Central memory CD8-positive, alpha-beta T cell (primary cell): ENCODE measurements around the gene P2RY2.

Experiments used
- ATAC-seq: fragments of 150-1000 bp; cut with Tn5 transposase; replicated peaks from 2 replicates; pipeline ENCODE4 v1.10.0; 2022; ENCODE audit warnings: mild to moderate bottlenecking, moderate FRiP score, moderate number of reproducible peaks; ENCODE audit not compliant: poor library complexity, severe bottlenecking; ENCODE audit errors: extremely low read depth
- DNase-seq, 2 donors: peaks; one replicate each; pipeline ENCODE4 v3.0.0; 2021; ENCODE audit warnings: low spot score in 2 of 2
- H3K27ac Mint-ChIP-seq: one replicate; pipeline ENCODE4 v1.8.0; 2022; ENCODE audit warnings: low read depth, mild to moderate bottlenecking, moderate library complexity, mixed read lengths
- H3K27me3 Mint-ChIP-seq: one replicate; pipeline ENCODE4 v1.8.0; 2022; ENCODE audit warnings: mixed read lengths
- H3K36me3 Mint-ChIP-seq: one replicate; pipeline ENCODE4 v1.8.0; 2022; ENCODE audit warnings: mild to moderate bottlenecking, moderate library complexity, mixed read lengths; ENCODE audit not compliant: insufficient read depth
- H3K4me1 Mint-ChIP-seq: one replicate; pipeline ENCODE4 v1.8.0; 2022; ENCODE audit warnings: mixed read lengths
- H3K4me3 Mint-ChIP-seq: one replicate; pipeline ENCODE4 v1.8.0; 2022; ENCODE audit warnings: mild to moderate bottlenecking, moderate library complexity, mixed read lengths
- H3K9me3 Mint-ChIP-seq: one replicate; pipeline ENCODE4 v1.8.0; 2022; ENCODE audit warnings: mixed read lengths

Gene P2RY2

GRCh38 chr11:73249304-73249703 is 31.2 kb downstream of the P2RY2 start:
- Mint-ChIP-seq H3K4me3 (no peak overlapping the region), H3K9me3 (no peaks in the 10 kb centered on the region), H3K27me3 (no peaks in the 10 kb centered on the region), H3K4me1 (no peaks in the 10 kb centered on the region), H3K27ac (no peak overlapping the region), H3K36me3 (peaks cover 1% of the 10 kb centered on the region)
- DNase-seq: no peak
- peak; percentile 50 for ATAC-seq

- ATAC-seq (no peak), DNase-seq (no peak)
- Mint-ChIP-seq H3K4me1 (no peaks in the 10 kb centered on the region), H3K27ac (no peak overlapping the region), H3K9me3 (no peaks in the 10 kb centered on the region), H3K27me3 (no peaks in the 10 kb centered on the region), H3K4me3 (no peak overlapping the region), H3K36me3 (peaks cover 1% of the 10 kb centered on the region)
Measured at GRCh38 chr11:73249853-73250783, 32.0 kb downstream of the P2RY2 start.

DNA sequence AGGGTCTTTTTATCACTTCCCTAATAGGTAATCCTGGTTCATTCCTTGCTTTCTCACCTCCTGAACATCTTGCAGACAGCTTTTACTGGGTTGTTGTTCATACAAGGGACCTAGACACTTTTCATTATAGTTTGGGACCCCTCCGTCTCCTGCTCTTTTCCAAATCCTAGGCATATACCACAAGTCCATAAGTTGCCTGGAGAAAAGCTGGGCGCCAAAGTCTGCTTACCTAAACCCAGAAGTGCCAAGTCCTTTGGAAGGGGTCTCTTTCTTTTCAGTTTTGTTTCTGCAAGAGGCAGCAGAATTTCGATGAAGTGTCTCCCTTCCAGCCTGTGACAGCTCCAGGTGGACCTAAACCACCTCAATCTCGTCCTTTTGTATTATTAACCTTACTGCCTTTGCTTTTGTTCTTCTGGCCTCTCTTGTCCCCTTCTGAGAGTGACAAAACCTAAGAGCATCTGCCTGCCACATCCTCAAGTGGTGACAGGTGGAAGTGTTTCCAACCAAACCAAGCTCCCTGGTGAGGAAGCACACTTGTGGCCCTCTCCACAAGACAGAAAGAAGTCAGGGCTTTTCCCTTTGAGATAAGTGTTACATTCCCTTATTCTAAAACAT is 34.6 kb downstream of the P2RY2 start:
- H3K9me3 Mint-ChIP-seq: no peaks in the 10 kb centered on the region
- ATAC-seq (peak; percentile 38), DNase-seq (no peak)
- H3K36me3 Mint-ChIP-seq: peaks cover 1% of the 10 kb centered on the region
- H3K27me3 Mint-ChIP-seq: no peaks in the 10 kb centered on the region
- H3K4me3 Mint-ChIP-seq: no peak overlapping the region
- H3K27ac Mint-ChIP-seq: no peak overlapping the region
- no peaks in the 10 kb centered on the region for H3K4me1 Mint-ChIP-seq

DNA sequence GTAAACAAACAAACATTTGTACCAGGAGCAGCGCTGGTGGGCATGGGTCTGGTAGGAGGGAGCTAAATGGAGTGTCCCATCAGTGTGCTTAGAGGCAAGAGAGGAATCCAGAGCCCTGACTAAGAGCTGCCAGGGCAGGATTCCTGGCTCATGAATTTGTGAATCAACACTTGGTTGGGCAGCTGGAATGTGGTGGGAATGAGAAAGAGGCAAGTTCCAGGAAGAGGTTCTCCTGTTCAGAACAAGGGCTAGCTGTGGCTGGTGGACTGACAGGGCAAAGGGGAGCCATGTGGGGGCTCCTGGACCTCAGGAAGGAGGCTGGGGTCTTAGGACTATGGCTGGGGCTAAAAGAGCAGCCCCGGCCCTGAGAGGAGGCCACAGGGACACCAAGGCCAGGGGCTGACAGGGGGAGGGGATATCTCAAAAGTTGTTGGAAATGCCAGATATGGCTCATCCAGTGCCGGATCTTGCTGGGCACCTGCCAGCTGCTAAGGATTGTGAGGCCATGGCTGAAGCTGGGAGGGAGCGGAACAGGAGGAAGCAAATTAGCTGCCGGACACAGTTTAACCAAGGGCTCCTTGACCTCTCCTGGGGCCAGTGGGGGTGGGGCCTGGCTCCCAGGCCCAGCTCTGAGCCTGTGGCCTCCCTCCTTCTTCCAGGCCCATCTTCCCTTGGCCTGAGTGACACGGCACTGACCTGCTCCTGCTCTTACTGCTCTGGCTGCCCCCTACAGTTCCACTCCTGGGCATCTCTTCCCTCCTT is 39.4 kb downstream of the P2RY2 start:
- no peaks in the 10 kb centered on the region for H3K4me1 Mint-ChIP-seq
- ATAC-seq (no peak), DNase-seq (no peak)
- no peaks in the 10 kb centered on the region for H3K36me3 Mint-ChIP-seq
- no peaks in the 10 kb centered on the region for H3K9me3 Mint-ChIP-seq
- H3K27ac Mint-ChIP-seq: no peak overlapping the region
- peaks cover 10% of the 10 kb centered on the region for H3K27me3 Mint-ChIP-seq
- H3K4me3 Mint-ChIP-seq: no peak overlapping the region

GRCh38 chr11:73258104-73259035 is 40.3 kb downstream of the P2RY2 start:
- Mint-ChIP-seq H3K4me3 (no peak overlapping the region), H3K27ac (no peak overlapping the region), H3K9me3 (no peaks in the 10 kb centered on the region), H3K27me3 (peaks cover 18% of the 10 kb centered on the region), H3K36me3 (no peaks in the 10 kb centered on the region), H3K4me1 (no peaks in the 10 kb centered on the region)
- DNase-seq: no peak
- ATAC-seq: no peak

DNA sequence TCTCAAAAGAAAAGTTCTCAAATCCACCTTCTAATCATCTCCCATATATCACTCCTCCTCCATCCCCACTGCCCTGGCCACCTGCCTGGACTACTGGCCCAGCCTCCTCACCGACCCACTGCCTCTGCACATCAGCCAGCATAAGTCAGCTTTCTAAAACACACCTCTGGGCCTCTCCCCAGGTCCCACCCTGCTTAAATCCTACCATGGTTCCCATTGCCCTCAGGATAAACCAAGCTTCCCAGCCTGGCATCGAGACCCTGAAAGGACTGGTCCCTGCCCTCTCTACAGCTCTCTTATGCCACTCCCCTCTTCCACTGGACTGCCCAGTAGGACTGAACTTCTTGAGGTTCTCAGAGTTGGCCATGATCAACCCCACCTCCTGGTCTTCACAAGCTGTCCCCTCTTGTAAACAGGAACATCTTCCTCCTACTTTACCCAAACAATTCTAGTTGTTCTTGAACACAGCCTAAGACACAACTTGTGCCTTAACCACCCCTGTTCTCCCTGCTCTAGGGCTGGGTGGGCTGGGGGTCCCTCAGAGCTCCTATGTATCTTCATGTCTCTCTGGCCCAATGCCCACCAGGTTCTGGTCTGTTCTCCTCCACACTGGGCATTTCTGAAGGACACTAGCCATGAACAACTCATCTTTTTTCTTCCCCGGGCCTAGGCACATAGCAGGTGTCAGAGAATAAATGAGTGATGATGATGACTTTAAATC is 41.5 kb downstream of the P2RY2 start:
- H3K4me1 Mint-ChIP-seq: no peaks in the 10 kb centered on the region
- peaks cover 26% of the 10 kb centered on the region for H3K27me3 Mint-ChIP-seq
- H3K36me3 Mint-ChIP-seq: no peaks in the 10 kb centered on the region
- H3K4me3 Mint-ChIP-seq: no peak overlapping the region
- ATAC-seq (no peak), DNase-seq (no peak)
- no peaks in the 10 kb centered on the region for H3K9me3 Mint-ChIP-seq
- peak overlapping the region; percentile 42 for H3K27ac Mint-ChIP-seq

DNA sequence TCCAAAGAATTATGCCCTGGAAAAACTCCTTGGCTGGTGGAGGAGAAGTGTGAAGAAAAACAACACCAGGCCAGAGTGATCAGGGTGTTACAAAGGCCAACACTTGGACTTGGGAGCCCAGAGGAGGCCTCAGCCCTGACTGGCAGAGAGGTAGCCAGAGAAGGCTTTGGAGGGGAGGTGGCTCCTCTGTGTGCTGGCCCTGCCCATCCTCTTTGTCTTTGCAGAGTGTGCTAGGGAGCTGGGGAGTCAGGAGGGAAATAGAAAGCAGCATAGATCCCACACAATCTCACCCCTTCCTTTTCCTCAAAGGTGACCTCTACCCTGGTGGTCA is 42.0 kb downstream of the P2RY2 start:
- H3K4me3 Mint-ChIP-seq: no peak overlapping the region

GRCh38 chr11:73262851-73263495 is 44.9 kb downstream of the P2RY2 start:
- H3K27ac Mint-ChIP-seq: no peak overlapping the region
- H3K36me3 Mint-ChIP-seq: peaks cover 2% of the 10 kb centered on the region
- no peaks in the 10 kb centered on the region for H3K9me3 Mint-ChIP-seq
- peaks cover 52% of the 10 kb centered on the region for H3K27me3 Mint-ChIP-seq
- H3K4me3 Mint-ChIP-seq: no peak overlapping the region
- H3K4me1 Mint-ChIP-seq: no peaks in the 10 kb centered on the region
- ATAC-seq: no peak
- DNase-seq: no peak

More for the DNA sequence above, 42.0 kb downstream of the P2RY2 start:
- H3K36me3 Mint-ChIP-seq: no peaks in the 10 kb centered on the region
- H3K4me1 Mint-ChIP-seq: no peaks in the 10 kb centered on the region
- ATAC-seq (no peak), DNase-seq (no peak)
- no peak overlapping the region for H3K27ac Mint-ChIP-seq
- peaks cover 31% of the 10 kb centered on the region for H3K27me3 Mint-ChIP-seq
- H3K9me3 Mint-ChIP-seq: no peaks in the 10 kb centered on the region

- DNase-seq: no peak
- Mint-ChIP-seq H3K36me3 (peaks cover 2% of the 10 kb centered on the region), H3K4me3 (no peak overlapping the region), H3K4me1 (no peaks in the 10 kb centered on the region), H3K27ac (no peak overlapping the region), H3K9me3 (no peaks in the 10 kb centered on the region), H3K27me3 (peaks cover 52% of the 10 kb centered on the region)
- ATAC-seq: no peak
Measured at GRCh38 chr11:73263640-73264039, 45.6 kb downstream of the P2RY2 start.

GRCh38 chr11:73265278-73265810 is 47.3 kb downstream of the P2RY2 start:
- Mint-ChIP-seq H3K9me3 (no peaks in the 10 kb centered on the region), H3K4me3 (no peak overlapping the region), H3K36me3 (peaks cover 2% of the 10 kb centered on the region), H3K4me1 (no peaks in the 10 kb centered on the region), H3K27ac (no peak overlapping the region), H3K27me3 (peaks cover 52% of the 10 kb centered on the region)
- ATAC-seq (no peak), DNase-seq (no peak)
